ENCODE measurements around the gene SDR42E2. TPM values are rescaled to one million over a fixed set of nuclear protein-coding genes. Genes with fewer than 3 reads are reported as not detected.
A peak's percentile ranks its signal among the peaks of the same experiment; 100 is the strongest.
"Not testable (repeated sequence)": the region's sequence is repeated elsewhere in the genome, so short reads cannot be mapped to it uniquely, and the experiment has no call there.

Gene SDR42E2
- total RNA-seq, 1 donor from 2014 or later, result 0.24 TPM

GRCh38 chr16:22213801-22214200, 51.5 kb downstream of the SDR42E2 start:
- intact Hi-C loops (cut with DNase I), result no loop called here
- Histone ChIP-seq H3K9me3 (no peaks in the 10 kb centered on the region), H3K27me3 (ENCODE audit: low read depth) (no peaks in the 10 kb centered on the region), H3K4me3 (no peak overlapping the region), H3K27ac (no peak overlapping the region), H3K36me3 (peaks cover 29% of the 10 kb centered on the region), H3K4me1 (peaks cover 34% of the 10 kb centered on the region)
- DNase-seq (no peak), ATAC-seq (no peak)
- TF ChIP-seq CTCF (IDR thresholded peaks at IDR 0.05), result no peak

- intact Hi-C loops (cut with DNase I), result no loop called here
- H3K36me3 ChIP-seq, result peaks cover 29% of the 10 kb centered on the region
- no peak for DNase-seq
- no peak for ATAC-seq
- H3K27ac ChIP-seq, result no peak overlapping the region
- peaks cover 34% of the 10 kb centered on the region for H3K4me1 ChIP-seq
- H3K9me3 ChIP-seq, result no peaks in the 10 kb centered on the region
- H3K27me3 ChIP-seq (ENCODE audit: low read depth), result no peaks in the 10 kb centered on the region
- H3K4me3 ChIP-seq, result no peak overlapping the region
- TF ChIP-seq CTCF (IDR thresholded peaks at IDR 0.05), result no peak
Measured at GRCh38 chr16:22214402-22214801, 52.1 kb downstream of the SDR42E2 start.

GRCh38 chr16:22214889-22215288, 52.6 kb downstream of the SDR42E2 start:
- H3K36me3 ChIP-seq, result peaks cover 25% of the 10 kb centered on the region
- intact Hi-C loops (cut with DNase I), result no loop called here
- peaks cover 29% of the 10 kb centered on the region for H3K4me1 ChIP-seq
- no peaks in the 10 kb centered on the region for H3K9me3 ChIP-seq
- no peak overlapping the region for H3K4me3 ChIP-seq
- DNase-seq (no peak), ATAC-seq (no peak)
- no peak overlapping the region for H3K27ac ChIP-seq
- TF ChIP-seq CTCF (IDR thresholded peaks at IDR 0.05), result no peak
- H3K27me3 ChIP-seq (ENCODE audit: low read depth), result no peaks in the 10 kb centered on the region

- H3K36me3 ChIP-seq, result peaks cover 21% of the 10 kb centered on the region
- peak; percentile 37 to 69 for ATAC-seq
- H3K4me3 ChIP-seq, result no peak overlapping the region
- H3K9me3 ChIP-seq, result no peaks in the 10 kb centered on the region
- peaks cover 20% of the 10 kb centered on the region for H3K4me1 ChIP-seq
- no peak overlapping the region for H3K27ac ChIP-seq
- intact Hi-C loops (cut with DNase I), result no loop called here
- DNase-seq, result no peak
- no peaks in the 10 kb centered on the region for H3K27me3 ChIP-seq (ENCODE audit: low read depth)
- no peak for TF ChIP-seq CTCF (IDR thresholded peaks at IDR 0.05)
Measured at GRCh38 chr16:22216191-22216831, 54.0 kb downstream of the SDR42E2 start.

GRCh38 chr16:22216832-22217225, 54.5 kb downstream of the SDR42E2 start:
- ATAC-seq; H3K4me3 ChIP-seq; H3K9me3 ChIP-seq; DNase-seq; intact Hi-C loops (cut with DNase I); H3K27ac ChIP-seq; H3K27me3 ChIP-seq (ENCODE audit: low read depth): not testable (repeated sequence)
- Histone ChIP-seq H3K4me1 (peaks cover 20% of the 10 kb centered on the region), H3K36me3 (peaks cover 24% of the 10 kb centered on the region)

- intact Hi-C loops (cut with DNase I), result no loop called here
- Histone ChIP-seq H3K36me3 (peaks cover 22% of the 10 kb centered on the region), H3K27ac (peak overlapping the region; percentile 44), H3K4me3 (no peak overlapping the region), H3K9me3 (no peaks in the 10 kb centered on the region), H3K4me1 (peaks cover 18% of the 10 kb centered on the region), H3K27me3 (ENCODE audit: low read depth) (no peaks in the 10 kb centered on the region)
- ATAC-seq (no peak), DNase-seq (no peak)
- TF ChIP-seq CTCF (IDR thresholded peaks at IDR 0.05), result no peak
Measured at GRCh38 chr16:22217890-22218730, 55.8 kb downstream of the SDR42E2 start.
